ENCODE data around the gene CALHM2. TPM values are rescaled to one million over a fixed set of nuclear protein-coding genes. Genes with fewer than 3 reads are reported as not detected.
"Not testable (repeated sequence)": the region's sequence is repeated elsewhere in the genome, so short reads cannot be mapped to it uniquely, and the experiment has no call there.

The CALHM2 gene
- total RNA-seq, 1 experiment from 2014 or later: not detected

GRCh38 chr10:103429647-103430046 lies 22.5 kb downstream of the CALHM2 start:
- peaks cover 71% of the 10 kb centered on the region for H3K36me3 ChIP-seq (ENCODE audit: insufficient read depth, low read length)
- H2AFZ ChIP-seq (ENCODE audit: low read length): no peak overlapping the region
- DNase-seq: no peak
- 0 out of 2 replicates have a peak, but pooled peaks cover 4% of the 10 kb centered on the region for H4K20me1 ChIP-seq (ENCODE audit: insufficient read depth, low read depth, low read length)
- H3K79me2 ChIP-seq (ENCODE audit: low read length): peaks cover 9% of the 10 kb centered on the region; the same call in 1 of the 2 replicates
- no peaks in the 10 kb centered on the region for H3K9me3 ChIP-seq (ENCODE audit: low read length)
- H3K27ac ChIP-seq (ENCODE audit: low read length): no peak overlapping the region
- no peaks in the 10 kb centered on the region for H3K9me2 ChIP-seq (replicated peaks; ENCODE audit: insufficient read depth, low read length)
- H3K4me2 ChIP-seq (ENCODE audit: low read depth, low read length, poor library complexity, severe bottlenecking): no peak overlapping the region
- H3K9ac ChIP-seq (ENCODE audit: low read length): no peak overlapping the region
- no peaks in the 10 kb centered on the region for H3K27me3 ChIP-seq (ENCODE audit: low read length)
- no peaks in the 10 kb centered on the region for H3K4me1 ChIP-seq (ENCODE audit: low read length)
- no peak overlapping the region for H3K4me3 ChIP-seq (ENCODE audit: low read length)

- H3K4me3 ChIP-seq (ENCODE audit: low read length): no peak overlapping the region
- no peak overlapping the region for H2AFZ ChIP-seq (ENCODE audit: low read length)
- no peaks in the 10 kb centered on the region for H3K9me2 ChIP-seq (replicated peaks; ENCODE audit: insufficient read depth, low read length)
- H3K79me2 ChIP-seq (ENCODE audit: low read length): peaks cover 13% of the 10 kb centered on the region
- no peaks in the 10 kb centered on the region for H3K9me3 ChIP-seq (ENCODE audit: low read length)
- peaks cover 74% of the 10 kb centered on the region for H3K36me3 ChIP-seq (ENCODE audit: insufficient read depth, low read length)
- no peak overlapping the region for H3K9ac ChIP-seq (ENCODE audit: low read length)
- H3K4me2 ChIP-seq (ENCODE audit: low read depth, low read length, poor library complexity, severe bottlenecking): no peak overlapping the region
- H3K27me3 ChIP-seq (ENCODE audit: low read length): no peaks in the 10 kb centered on the region
- no peaks in the 10 kb centered on the region for H3K4me1 ChIP-seq (ENCODE audit: low read length)
- no peak for DNase-seq
- no peak overlapping the region for H3K27ac ChIP-seq (ENCODE audit: low read length)
- 0 out of 2 replicates have a peak, but pooled peaks cover 4% of the 10 kb centered on the region for H4K20me1 ChIP-seq (ENCODE audit: insufficient read depth, low read depth, low read length)
Observed at GRCh38 chr10:103428989-103429643, 23.1 kb downstream of the CALHM2 start.

GRCh38 chr10:103427866-103428265 lies 24.3 kb downstream of the CALHM2 start:
- 0 out of 2 replicates have a peak, but pooled peaks cover 4% of the 10 kb centered on the region for H4K20me1 ChIP-seq (ENCODE audit: insufficient read depth, low read depth, low read length)
- no peaks in the 10 kb centered on the region for H3K9me2 ChIP-seq (replicated peaks; ENCODE audit: insufficient read depth, low read length)
- H3K4me1 ChIP-seq (ENCODE audit: low read length): no peaks in the 10 kb centered on the region
- no peak overlapping the region for H3K4me3 ChIP-seq (ENCODE audit: low read length)
- H3K79me2 ChIP-seq (ENCODE audit: low read length): peaks cover 15% of the 10 kb centered on the region
- H2AFZ ChIP-seq (ENCODE audit: low read length): no peak overlapping the region
- no peak overlapping the region for H3K4me2 ChIP-seq (ENCODE audit: low read depth, low read length, poor library complexity, severe bottlenecking)
- no peaks in the 10 kb centered on the region for H3K27me3 ChIP-seq (ENCODE audit: low read length)
- H3K27ac ChIP-seq (ENCODE audit: low read length): no peak overlapping the region
- H3K9ac ChIP-seq (ENCODE audit: low read length): no peak overlapping the region
- H3K36me3 ChIP-seq (ENCODE audit: insufficient read depth, low read length): peaks cover 78% of the 10 kb centered on the region
- no peaks in the 10 kb centered on the region for H3K9me3 ChIP-seq (ENCODE audit: low read length)
- DNase-seq: no peak

- H4K20me1 ChIP-seq (ENCODE audit: insufficient read depth, low read depth, low read length): 0 out of 2 replicates have a peak, but pooled peaks cover 4% of the 10 kb centered on the region
- H3K27me3 ChIP-seq (ENCODE audit: low read length): no peaks in the 10 kb centered on the region
- no peak overlapping the region for H3K27ac ChIP-seq (ENCODE audit: low read length)
- H3K79me2 ChIP-seq (ENCODE audit: low read length): peaks cover 17% of the 10 kb centered on the region
- H2AFZ ChIP-seq (ENCODE audit: low read length): no peak overlapping the region
- H3K9ac ChIP-seq (ENCODE audit: low read length): no peak overlapping the region
- H3K4me1 ChIP-seq (ENCODE audit: low read length): no peaks in the 10 kb centered on the region
- no peak overlapping the region for H3K4me2 ChIP-seq (ENCODE audit: low read depth, low read length, poor library complexity, severe bottlenecking)
- H3K9me3 ChIP-seq (ENCODE audit: low read length): no peaks in the 10 kb centered on the region
- H3K4me3 ChIP-seq (ENCODE audit: low read length): no peak overlapping the region
- peaks cover 64% of the 10 kb centered on the region for H3K36me3 ChIP-seq (ENCODE audit: insufficient read depth, low read length)
- DNase-seq: no peak
- H3K9me2 ChIP-seq (replicated peaks; ENCODE audit: insufficient read depth, low read length): no peaks in the 10 kb centered on the region
Observed at GRCh38 chr10:103423748-103424147, 28.4 kb downstream of the CALHM2 start.

- no peak overlapping the region for H3K4me2 ChIP-seq (ENCODE audit: low read depth, low read length, poor library complexity, severe bottlenecking)
- peaks cover 8% of the 10 kb centered on the region; the same call in 1 of the 2 replicates for H3K79me2 ChIP-seq (ENCODE audit: low read length)
- no peaks in the 10 kb centered on the region for H3K4me1 ChIP-seq (ENCODE audit: low read length)
- no peak overlapping the region for H3K4me3 ChIP-seq (ENCODE audit: low read length)
- H3K9ac ChIP-seq (ENCODE audit: low read length): no peak overlapping the region
- no peaks in the 10 kb centered on the region for H3K27me3 ChIP-seq (ENCODE audit: low read length)
- no peak overlapping the region for H3K27ac ChIP-seq (ENCODE audit: low read length)
- DNase-seq: no peak
- peaks cover 69% of the 10 kb centered on the region for H3K36me3 ChIP-seq (ENCODE audit: insufficient read depth, low read length)
- H3K9me3 ChIP-seq (ENCODE audit: low read length): no peaks in the 10 kb centered on the region
- no peaks in the 10 kb centered on the region for H4K20me1 ChIP-seq (ENCODE audit: insufficient read depth, low read depth, low read length)
- no peaks in the 10 kb centered on the region for H3K9me2 ChIP-seq (replicated peaks; ENCODE audit: insufficient read depth, low read length)
- H2AFZ ChIP-seq (ENCODE audit: low read length): no peak overlapping the region
Observed at GRCh38 chr10:103419101-103419500, 33.1 kb downstream of the CALHM2 start.

GRCh38 chr10:103417601-103418000 lies 34.6 kb downstream of the CALHM2 start:
- no peak for DNase-seq
- Histone ChIP-seq H2AFZ (ENCODE audit: low read length) (no peak overlapping the region), H3K4me3 (ENCODE audit: low read length) (no peak overlapping the region), H4K20me1 (ENCODE audit: insufficient read depth, low read depth, low read length) (no peaks in the 10 kb centered on the region), H3K9me3 (ENCODE audit: low read length) (no peaks in the 10 kb centered on the region), H3K4me2 (ENCODE audit: low read depth, low read length, poor library complexity, severe bottlenecking) (no peak overlapping the region), H3K4me1 (ENCODE audit: low read length) (no peaks in the 10 kb centered on the region), H3K79me2 (ENCODE audit: low read length) (peaks cover 6% of the 10 kb centered on the region; the same call in 1 of the 2 replicates), H3K27me3 (ENCODE audit: low read length) (no peaks in the 10 kb centered on the region), H3K27ac (ENCODE audit: low read length) (no peak overlapping the region), H3K36me3 (ENCODE audit: insufficient read depth, low read length) (peaks cover 67% of the 10 kb centered on the region), H3K9ac (ENCODE audit: low read length) (no peak overlapping the region), H3K9me2 (replicated peaks; ENCODE audit: insufficient read depth, low read length) (no peaks in the 10 kb centered on the region)

- H3K9me3 ChIP-seq (ENCODE audit: low read length); H3K4me1 ChIP-seq (ENCODE audit: low read length); H3K27me3 ChIP-seq (ENCODE audit: low read length); H3K4me2 ChIP-seq (ENCODE audit: low read depth, low read length, poor library complexity, severe bottlenecking); H4K20me1 ChIP-seq (ENCODE audit: insufficient read depth, low read depth, low read length); DNase-seq; H3K27ac ChIP-seq (ENCODE audit: low read length); H3K9me2 ChIP-seq (replicated peaks; ENCODE audit: insufficient read depth, low read length); H3K9ac ChIP-seq (ENCODE audit: low read length); H3K4me3 ChIP-seq (ENCODE audit: low read length); H3K79me2 ChIP-seq (ENCODE audit: low read length); H2AFZ ChIP-seq (ENCODE audit: low read length): not testable (repeated sequence)
- H3K36me3 ChIP-seq (ENCODE audit: insufficient read depth, low read length): peaks cover 63% of the 10 kb centered on the region; the same call in 1 of the 2 replicates
Observed at GRCh38 chr10:103417148-103417469, 35.1 kb downstream of the CALHM2 start.

- H3K4me1 ChIP-seq (ENCODE audit: low read length): no peaks in the 10 kb centered on the region
- no peaks in the 10 kb centered on the region for H4K20me1 ChIP-seq (ENCODE audit: insufficient read depth, low read depth, low read length)
- no peaks in the 10 kb centered on the region for H3K9me2 ChIP-seq (replicated peaks; ENCODE audit: insufficient read depth, low read length)
- no peak overlapping the region for H2AFZ ChIP-seq (ENCODE audit: low read length)
- no peak overlapping the region for H3K4me3 ChIP-seq (ENCODE audit: low read length)
- H3K36me3 ChIP-seq (ENCODE audit: insufficient read depth, low read length): peaks cover 63% of the 10 kb centered on the region; the same call in 1 of the 2 replicates
- peak; percentile 83 for DNase-seq
- no peaks in the 10 kb centered on the region for H3K27me3 ChIP-seq (ENCODE audit: low read length)
- no peak overlapping the region for H3K27ac ChIP-seq (ENCODE audit: low read length)
- no peaks in the 10 kb centered on the region for H3K9me3 ChIP-seq (ENCODE audit: low read length)
- H3K79me2 ChIP-seq (ENCODE audit: low read length): peaks cover 6% of the 10 kb centered on the region; the same call in 1 of the 2 replicates
- H3K9ac ChIP-seq (ENCODE audit: low read length): no peak overlapping the region
- H3K4me2 ChIP-seq (ENCODE audit: low read depth, low read length, poor library complexity, severe bottlenecking): no peak overlapping the region
Observed at GRCh38 chr10:103416436-103417147, 35.6 kb downstream of the CALHM2 start.

Data from Karpas-422 (cell line).